ENCODE results near the gene SCN1A.

The SCN1A gene

GRCh38 chr2:165969227-165969626 is 158.6 kb downstream of the SCN1A start:
- no peak for DNase-seq

GRCh38 chr2:165967746-165968145 is 160.1 kb downstream of the SCN1A start:
- no peak for DNase-seq

- DNase-seq: no peak
Observed at GRCh38 chr2:165961818-165962217, 166.0 kb downstream of the SCN1A start.

- DNase-seq: no peak
Observed at GRCh38 chr2:165959371-165959770, 168.4 kb downstream of the SCN1A start.

GRCh38 chr2:165958313-165958960 is 169.4 kb downstream of the SCN1A start:
- no peak for DNase-seq

GRCh38 chr2:165957030-165957675 is 170.7 kb downstream of the SCN1A start:
- DNase-seq: no peak

- DNase-seq: peak; percentile 97
Observed at GRCh38 chr2:165953655-165954606, 173.9 kb downstream of the SCN1A start, which contains the start of gene TTC21B. TTC21B (minus strand) TSS chr2:165953776; CDS start chr2:165953705, 71 bp downstream.

GRCh38 chr2:165953306-165953654 is 174.5 kb downstream of the SCN1A start:
- DNase-seq: no peak

GRCh38 chr2:165952741-165953211 is 175.0 kb downstream of the SCN1A start:
- DNase-seq: no peak

GRCh38 chr2:165952085-165952484 is 175.7 kb downstream of the SCN1A start:
- no peak for DNase-seq

- no peak for DNase-seq
Observed at GRCh38 chr2:165950438-165950837, 177.4 kb downstream of the SCN1A start.

GRCh38 chr2:165941827-165942226 is 186.0 kb downstream of the SCN1A start:
- no peak for DNase-seq

GRCh38 chr2:165938237-165938636 is 189.6 kb downstream of the SCN1A start:
- no peak for DNase-seq
